Testis (tissue), 3 donors: ENCODE data around the gene NCMAP. TPM values are rescaled to one million over a fixed set of nuclear protein-coding genes. Genes with fewer than 3 reads are reported as not detected.
"Not testable (repeated sequence)": the region's sequence is repeated elsewhere in the genome, so short reads cannot be mapped to it uniquely, and the experiment has no call there.

Source experiments
- DNase-seq: peaks from one replicate; pipeline ENCODE4 v3.0.0-alpha.2; 2019
- H3K27ac ChIP-seq, 2 donors: fragments of 200-600 bp; sonication (generic); one replicate each; pipeline ENCODE4 v1.5.1; 2019
- H3K27me3 ChIP-seq: fragments of 200-600 bp; sonication (generic); one replicate; pipeline ENCODE4 v1.5.1; 2019
- H3K36me3 ChIP-seq: fragments of 200-600 bp; sonication (generic); one replicate; pipeline ENCODE4 v1.5.1; 2017; ENCODE audit warnings: low read depth; ENCODE audit errors: missing control alignments
- H3K4me1 ChIP-seq: fragments of 200-600 bp; sonication (generic); one replicate; pipeline ENCODE4 v1.5.1; 2019
- H3K4me3 ChIP-seq, 2 donors: fragments of 200-600 bp; sonication (generic); one replicate each; pipeline ENCODE4 v1.5.1; 2017 to 2019
- H3K9me3 ChIP-seq: fragments of 200-600 bp; sonication (generic); one replicate; pipeline ENCODE4 v1.5.1; 2017
- CTCF ChIP-seq, 3 experiments: fragments of 450-650 bp in 2 of 3; fragments of 200-600 bp in 1 of 3; sonication (generic) in 1 of 3; IDR thresholded peaks; one replicate each; pipeline ENCODE4 v1.5.1; 2016 to 2019; ENCODE audit warnings: antibody characterized with exemption in 3 of 3, mild to moderate bottlenecking in 2 of 3, moderate library complexity in 1 of 3
- POLR2A ChIP-seq: fragments of 450-650 bp; IDR thresholded peaks from one replicate; pipeline ENCODE4 v1.6.1; 2017; ENCODE audit warnings: antibody characterized with exemption, mild to moderate bottlenecking, moderate library complexity
- WGBS, 2 donors: methylation state at CpG; one replicate each; pipeline ENCODE4 v1.1.5; 2018; 5-methylcytosine and 5-hydroxymethylcytosine counted together
- intact Hi-C: fragments of 100-400 bp; cut with DNase I; formaldehyde crosslinking; loops from one replicate; pipeline ENCODE4 v1.15.1; 2023; ENCODE audit warnings: low total_unique reads
- polyA plus RNA-seq: library from polyadenylated mRNA; stranded (reverse); fragments of 350-450 nt; fragmentation: Illumina TruSeq; extraction: RNeasy Lipid Tissue Mini Kit (QIAGEN cat#74804); gene quantifications from one replicate; pipeline ENCODE4 v1.2.3, GENCODE V29; 2014; ENCODE audit warnings: low read depth, low replicate concordance; ENCODE audit not compliant: insufficient read depth
- total RNA-seq, 2 donors: library from RNA; depleted of rRNA; stranded (reverse); fragments of >200 nt; gene quantifications; one replicate each; pipeline ENCODE4 v1.2.3, GENCODE V29; 2016

NCMAP gene
- total and polyA plus RNA-seq, 3 donors from 2014 or later, result 0.24 to 1.1 (median 0.26) TPM

DNA sequence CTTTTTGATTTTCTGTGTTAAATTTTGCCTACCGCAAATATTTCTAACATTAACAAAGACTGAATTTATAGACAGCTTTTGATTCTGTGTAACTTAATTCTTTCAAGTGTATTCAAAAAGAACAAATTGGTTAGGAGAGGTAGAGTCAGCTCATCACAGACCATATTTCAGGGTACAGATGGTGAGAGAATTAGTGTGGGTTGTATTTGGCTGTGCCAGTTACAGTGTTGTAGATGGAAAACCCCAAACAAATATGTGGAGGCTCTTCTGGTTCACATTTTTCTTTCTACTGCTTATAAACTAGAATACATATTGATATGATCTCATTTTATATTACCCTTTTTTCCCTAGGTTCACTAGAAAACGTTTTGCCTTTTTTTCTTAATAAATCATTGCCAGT, 42.2 kb upstream of the NCMAP start:
- no peak for DNase-seq
- H3K27ac ChIP-seq, result no peak overlapping the region

GRCh38 chr1:24514946-24515345, 40.9 kb upstream of the NCMAP start:
- no peaks in the 10 kb centered on the region for H3K36me3 ChIP-seq
- H3K4me1 ChIP-seq, result no peaks in the 10 kb centered on the region
- H3K4me3 ChIP-seq, result no peak overlapping the region
- no peak for TF ChIP-seq POLR2A
- no peak for TF ChIP-seq CTCF (IDR thresholded peaks at IDR 0.05)
- no peaks in the 10 kb centered on the region for H3K27me3 ChIP-seq
- no peak for DNase-seq
- 91 to 94% methylated on average over 5 of the region's 5 CpGs for WGBS, 2 donors
- no peaks in the 10 kb centered on the region for H3K9me3 ChIP-seq
- intact Hi-C loops, result no loop called here
- H3K27ac ChIP-seq, result no peak overlapping the region

More for the DNA sequence above, 42.2 kb upstream of the NCMAP start:
- 61 to 63% methylated on average over 2 of the region's 2 CpGs for WGBS, 2 donors
- no peak overlapping the region for H3K4me3 ChIP-seq
- H3K4me1 ChIP-seq, result no peaks in the 10 kb centered on the region
- H3K9me3 ChIP-seq, result no peaks in the 10 kb centered on the region
- H3K36me3 ChIP-seq, result no peaks in the 10 kb centered on the region
- intact Hi-C loops, result no loop called here
- TF ChIP-seq CTCF (IDR thresholded peaks at IDR 0.05) (no peak), POLR2A (no peak)
- no peaks in the 10 kb centered on the region for H3K27me3 ChIP-seq

- H3K27ac ChIP-seq, H3K27me3 ChIP-seq, H3K4me1 ChIP-seq, H3K36me3 ChIP-seq, H3K4me3 ChIP-seq, intact Hi-C loops, DNase-seq, H3K9me3 ChIP-seq: not testable (repeated sequence)
- WGBS, 2 donors, result 93 to 96% methylated on average over 14 of the region's 14 CpGs
These were observed 40.1 kb upstream of the NCMAP start for GRCh38 chr1:24515671-24516209.

GRCh38 chr1:24516506-24516905, 39.4 kb upstream of the NCMAP start:
- WGBS, 2 donors, result 77 to 80% methylated on average over 12 of the region's 12 CpGs
- H3K27ac ChIP-seq, result no peak overlapping the region
- TF ChIP-seq POLR2A (no peak), CTCF (IDR thresholded peaks at IDR 0.05) (no peak)

GRCh38 chr1:24517898-24518297, 38.0 kb upstream of the NCMAP start:
- H3K4me1 ChIP-seq, result no peaks in the 10 kb centered on the region
- H3K36me3 ChIP-seq, result no peaks in the 10 kb centered on the region
- intact Hi-C loops, result no loop called here
- no peaks in the 10 kb centered on the region for H3K9me3 ChIP-seq
- no peak overlapping the region for H3K27ac ChIP-seq
- DNase-seq, result no peak
- 89 to 91% methylated on average over 4 of the region's 4 CpGs for WGBS, 2 donors
- H3K4me3 ChIP-seq, result no peak overlapping the region
- no peak for TF ChIP-seq POLR2A
- TF ChIP-seq CTCF (IDR thresholded peaks at IDR 0.05), result no peak
- no peaks in the 10 kb centered on the region for H3K27me3 ChIP-seq

More at GRCh38 chr1:24516506-24516905, 39.4 kb upstream of the NCMAP start:
- Histone ChIP-seq H3K4me3 (no peak overlapping the region), H3K4me1 (no peaks in the 10 kb centered on the region), H3K27me3 (no peaks in the 10 kb centered on the region), H3K9me3 (no peaks in the 10 kb centered on the region), H3K36me3 (no peaks in the 10 kb centered on the region)
- no peak for DNase-seq
- intact Hi-C loops, result no loop called here

DNA sequence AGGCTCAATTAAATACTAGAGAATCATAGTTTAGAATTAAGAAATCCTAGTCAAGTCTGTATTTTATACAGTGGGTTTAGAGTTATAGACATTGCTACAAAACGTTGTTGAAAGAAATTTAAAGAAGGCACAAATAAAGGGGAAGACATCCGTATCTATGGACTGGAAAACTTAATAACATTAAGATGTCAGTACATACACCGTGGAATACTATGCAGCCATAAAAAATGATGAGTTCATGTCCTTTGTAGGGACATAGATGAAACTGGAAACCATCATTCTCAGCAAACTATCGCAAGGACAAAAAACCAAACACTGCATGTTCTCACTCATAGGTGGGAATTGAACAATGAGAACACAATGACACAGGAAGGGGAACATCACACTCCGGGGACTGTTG, 35.6 kb upstream of the NCMAP start:
- H3K9me3 ChIP-seq, H3K27me3 ChIP-seq, DNase-seq, H3K4me3 ChIP-seq, H3K27ac ChIP-seq, H3K36me3 ChIP-seq, H3K4me1 ChIP-seq, intact Hi-C loops: not testable (repeated sequence)
- 88 to 93% methylated on average over 5 of the region's 5 CpGs for WGBS, 2 donors
